PC-3 (cell line): ENCODE measurements around the gene UBQLN1. TPM values are rescaled to one million over a fixed set of nuclear protein-coding genes. Genes with fewer than 3 reads are reported as not detected.

ENCODE experiments used
- ATAC-seq: fragments of 200-7000 bp; cut with Tn5 transposase; 2 replicates; pipeline ENCODE4 v1.9.1; 2020; ENCODE audit warnings: mild to moderate bottlenecking, moderate library complexity
- BruUV-seq: library from RNA; stranded (reverse); fragments of 400-500 nt; replicated peaks from 2 replicates; lab custom pipeline; 2021; lab: Mats Ljungman, UMichigan
- CTCF ChIA-PET: fragments of 300-600 bp; sonication (Branson Sonifier 250); formaldehyde crosslinking; loops from one replicate; lab custom pipeline; 2022; ENCODE audit warnings: antibody characterized with exemption; lab: Charles Lee
- POLR2A ChIA-PET: fragments of 300-600 bp; sonication (Branson Sonifier 250); formaldehyde crosslinking; loops from one replicate; lab custom pipeline; 2022; ENCODE audit warnings: antibody characterized with exemption; ENCODE audit not compliant: unreplicated experiment; lab: Charles Lee
- DNase-seq: peaks from one replicate; pipeline ENCODE4 v3.0.0-alpha.2; 2015
- H2AFZ ChIP-seq: fragments of 300-600 bp; sonication (generic); 2 replicates; pipeline ENCODE4 v1.6.0; 2016; ENCODE audit warnings: antibody characterized with exemption, low read length
- H3F3A ChIP-seq: fragments of 300-600 bp; sonication (generic); one replicate; pipeline ENCODE4 v1.6.0; 2017; ENCODE audit warnings: antibody characterized with exemption, low read length, control low read depth, mild to moderate bottlenecking; ENCODE audit not compliant: unreplicated experiment
- H3K27ac ChIP-seq: fragments of 300-600 bp; sonication (generic); 2 replicates; pipeline ENCODE4 v1.5.1; 2016; ENCODE audit warnings: mild to moderate bottlenecking, low read length
- H3K27me3 ChIP-seq: fragments of 300-600 bp; sonication (generic); 2 replicates; pipeline ENCODE4 v1.6.1; 2016; ENCODE audit warnings: low read length, mixed read lengths
- H3K36me3 ChIP-seq: fragments of 300-600 bp; sonication (generic); 2 replicates; pipeline ENCODE4 v1.6.1; 2016; ENCODE audit warnings: low read depth, mixed run types, low read length, mixed read lengths
- H3K4me1 ChIP-seq: fragments of 300-600 bp; sonication (generic); 2 replicates; pipeline ENCODE4 v1.5.1; 2016; ENCODE audit warnings: low read length; ENCODE audit not compliant: insufficient read depth
- H3K4me2 ChIP-seq: fragments of 300-600 bp; sonication (generic); 2 replicates; pipeline ENCODE4 v1.6.0; 2016; ENCODE audit warnings: low read length
- H3K4me3 ChIP-seq: fragments of 300-600 bp; sonication (generic); 2 replicates; pipeline ENCODE4 v1.5.1; 2016; ENCODE audit warnings: mild to moderate bottlenecking, low read length, mixed read lengths
- H3K79me2 ChIP-seq: fragments of 300-600 bp; sonication (generic); 2 replicates; pipeline ENCODE4 v1.6.1; 2017; ENCODE audit warnings: low read length, mixed read lengths
- H3K9ac ChIP-seq: fragments of 300-600 bp; sonication (generic); 2 replicates; pipeline ENCODE4 v1.6.0; 2016; ENCODE audit warnings: mild to moderate bottlenecking, low read length
- H3K9me2 ChIP-seq: fragments of 300-600 bp; sonication (generic); replicated peaks from 2 replicates; pipeline ENCODE4 v1.6.1; 2016; ENCODE audit warnings: mixed run types, low read length, mixed read lengths
- H3K9me3 ChIP-seq: fragments of 300-600 bp; sonication (generic); 2 replicates; pipeline ENCODE4 v1.6.1; 2016; ENCODE audit warnings: low read length, mixed read lengths
- H4K20me1 ChIP-seq: fragments of 300-600 bp; sonication (generic); 2 replicates; pipeline ENCODE4 v1.6.1; 2016; ENCODE audit warnings: low read length, mixed read lengths
- EZH2 ChIP-seq: fragments of 300-600 bp; sonication (generic); IDR thresholded peaks from one replicate; pipeline ENCODE4 v1.6.1; 2017; ENCODE audit warnings: antibody characterized with exemption, mild to moderate bottlenecking, low read length; ENCODE audit not compliant: unreplicated experiment
- EZH2phosphoT487 ChIP-seq: fragments of 300-600 bp; sonication (generic); IDR thresholded peaks from 2 replicates; pipeline ENCODE4 v1.6.1; 2018; ENCODE audit warnings: mild to moderate bottlenecking, antibody characterized with exemption, low read length, borderline replicate concordance
- intact Hi-C: fragments of 100-400 bp; cut with micrococcal nuclease; formaldehyde crosslinking; loops from 2 replicates; pipeline ENCODE4 v1.9.0; 2023
- total RNA-seq: library from RNA; depleted of rRNA; stranded (reverse); fragments of >200 nt; gene quantifications from 2 replicates; pipeline ENCODE4 v1.2.3, GENCODE V29; 2014
- TF ChIP-seq, protein P1 (sequence below): fragments of 300-600 bp; sonication (generic); conservative IDR thresholded peaks from 2 replicates; pipeline ENCODE4 v1.5.1; 2017; ENCODE audit warnings: antibody characterized with exemption, low read depth, mild to moderate bottlenecking, low read length

UBQLN1 gene
- total RNA-seq, 1 experiment from 2014 or later: 105 TPM

DNA sequence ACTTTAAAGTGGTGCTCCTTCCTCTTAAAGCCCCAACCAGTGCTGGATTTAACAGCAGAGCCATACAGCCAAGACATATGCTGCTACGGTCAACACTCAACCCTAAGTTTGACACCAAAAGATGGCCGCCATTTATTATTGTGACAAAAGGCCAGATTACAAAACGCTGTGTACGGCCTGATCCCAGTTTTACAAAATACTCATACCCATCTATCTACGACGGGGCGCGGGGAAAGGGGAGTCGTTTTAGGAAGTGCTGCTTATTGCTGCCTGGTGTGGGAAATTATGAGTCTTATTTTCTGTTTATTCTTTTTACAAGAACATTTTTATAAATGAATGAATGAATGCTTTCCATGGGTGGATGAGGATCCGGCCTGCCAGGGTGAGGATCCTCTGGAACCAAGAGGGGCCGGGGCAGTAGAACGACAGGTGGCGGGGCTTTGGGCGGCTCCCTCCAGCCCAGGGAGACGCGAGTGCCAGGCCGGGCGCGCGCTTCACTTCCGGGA, 85.3 kb downstream of the UBQLN1 start:
- peak overlapping the region; percentile 90 for H2AFZ ChIP-seq
- TSS peak; percentile 42 for BruUV-seq
- no peaks in the 10 kb centered on the region for H4K20me1 ChIP-seq
- ChIA-PET POLR2A (no interaction called here), CTCF (interaction anchor here (0.6 kb wide), 1 partner anchor 693 kb away, joined by 6 read pairs; no protein-coding TSS in a partner anchor)
- DNase-seq: no peak
- H3K9me2 ChIP-seq: no peaks in the 10 kb centered on the region
- H3K9me3 ChIP-seq: no peaks in the 10 kb centered on the region
- peak overlapping the region; percentile 85 for H3K9ac ChIP-seq
- H3K79me2 ChIP-seq: no peaks in the 10 kb centered on the region
- no peaks in the 10 kb centered on the region for H3F3A ChIP-seq
- TF ChIP-seq EZH2: no peak
- TF ChIP-seq, protein P1, sequence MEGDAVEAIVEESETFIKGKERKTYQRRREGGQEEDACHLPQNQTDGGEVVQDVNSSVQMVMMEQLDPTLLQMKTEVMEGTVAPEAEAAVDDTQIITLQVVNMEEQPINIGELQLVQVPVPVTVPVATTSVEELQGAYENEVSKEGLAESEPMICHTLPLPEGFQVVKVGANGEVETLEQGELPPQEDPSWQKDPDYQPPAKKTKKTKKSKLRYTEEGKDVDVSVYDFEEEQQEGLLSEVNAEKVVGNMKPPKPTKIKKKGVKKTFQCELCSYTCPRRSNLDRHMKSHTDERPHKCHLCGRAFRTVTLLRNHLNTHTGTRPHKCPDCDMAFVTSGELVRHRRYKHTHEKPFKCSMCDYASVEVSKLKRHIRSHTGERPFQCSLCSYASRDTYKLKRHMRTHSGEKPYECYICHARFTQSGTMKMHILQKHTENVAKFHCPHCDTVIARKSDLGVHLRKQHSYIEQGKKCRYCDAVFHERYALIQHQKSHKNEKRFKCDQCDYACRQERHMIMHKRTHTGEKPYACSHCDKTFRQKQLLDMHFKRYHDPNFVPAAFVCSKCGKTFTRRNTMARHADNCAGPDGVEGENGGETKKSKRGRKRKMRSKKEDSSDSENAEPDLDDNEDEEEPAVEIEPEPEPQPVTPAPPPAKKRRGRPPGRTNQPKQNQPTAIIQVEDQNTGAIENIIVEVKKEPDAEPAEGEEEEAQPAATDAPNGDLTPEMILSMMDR: no peak
- no peak for TF ChIP-seq EZH2phosphoT487
- no peaks in the 10 kb centered on the region for H3K27me3 ChIP-seq
- H3K36me3 ChIP-seq: no peaks in the 10 kb centered on the region
- H3K4me2 ChIP-seq: peak overlapping the region; percentile 96
- intact Hi-C loops: loop anchor here (5.0 kb wide), 1 partner anchor 85 kb away; the partner anchor contains the start of gene UBQLN1
- peaks cover 9% of the 10 kb centered on the region; the same call in 1 of the 2 replicates for H3K4me1 ChIP-seq
- H3K4me3 ChIP-seq: peak overlapping the region; percentile 85
- H3K27ac ChIP-seq: peak overlapping the region; percentile 34
- no peak; the same call in 1 of the 2 replicates for ATAC-seq

DNA sequence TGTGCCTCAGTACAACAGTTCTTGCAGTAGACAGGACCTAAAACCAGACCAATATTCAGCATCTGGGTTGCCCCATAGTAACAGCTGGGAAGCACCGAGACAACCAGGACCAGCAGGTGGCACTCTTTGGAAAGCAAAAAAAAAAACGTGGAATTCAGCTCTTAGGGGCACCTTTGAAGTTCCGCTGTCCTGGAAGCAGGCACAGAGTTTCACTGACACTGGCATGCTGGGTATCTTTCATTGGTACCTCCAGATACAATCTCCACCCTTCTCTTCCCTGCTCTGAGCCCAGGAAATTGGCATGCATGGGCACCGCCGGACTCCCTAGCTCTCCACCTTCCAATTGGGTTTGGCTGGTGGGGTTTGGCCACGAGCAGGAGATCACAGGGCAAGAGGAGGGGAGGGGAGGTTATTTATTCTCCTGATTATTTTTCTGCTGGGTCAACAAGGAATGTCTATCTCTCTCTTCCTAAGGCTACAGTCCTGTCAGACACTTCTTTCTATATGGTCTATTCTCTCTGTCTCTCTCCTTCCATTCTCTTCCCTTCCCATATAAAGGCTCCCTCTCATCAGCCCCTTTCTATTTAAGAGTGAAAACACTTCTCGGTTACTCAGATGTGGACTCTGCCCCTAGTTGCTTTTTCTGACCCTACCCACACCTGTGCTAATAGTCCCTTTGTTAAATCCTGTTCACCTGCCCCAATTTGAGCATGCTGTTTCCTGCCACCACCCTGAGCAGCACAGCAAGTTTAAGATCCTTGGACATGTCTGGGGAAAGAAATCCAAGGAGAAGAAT, 86.7 kb downstream of the UBQLN1 start:
- CTCF ChIA-PET: interaction anchor here (0.6 kb wide), 1 partner anchor 25 kb away, joined by 3 read pairs; no protein-coding TSS in a partner anchor

More for the DNA sequence above, 86.7 kb downstream of the UBQLN1 start:
- peaks cover 9% of the 10 kb centered on the region; the same call in 1 of the 2 replicates for H3K4me1 ChIP-seq
- no peaks in the 10 kb centered on the region for H3K9me3 ChIP-seq
- intact Hi-C loops: loop anchor here (2.0 to 5.0 kb wide), 2 partner anchors 28 to 86 kb away; partner anchors contain the start of gene UBQLN1
- no peak overlapping the region for H3K27ac ChIP-seq
- H3K36me3 ChIP-seq: no peaks in the 10 kb centered on the region
- POLR2A ChIA-PET: no interaction called here
- H3K9me2 ChIP-seq: no peaks in the 10 kb centered on the region
- H2AFZ ChIP-seq: peak overlapping the region; percentile 70; the same call in 1 of the 2 replicates
- ATAC-seq (peak; percentile 23), DNase-seq (peak; percentile 64)
- peak overlapping the region; percentile 81 for H3K4me2 ChIP-seq
- H3K4me3 ChIP-seq: peak overlapping the region; percentile 56; the same call in 1 of the 2 replicates
- H3K27me3 ChIP-seq: no peaks in the 10 kb centered on the region
- H3K79me2 ChIP-seq: no peaks in the 10 kb centered on the region
- H4K20me1 ChIP-seq: no peaks in the 10 kb centered on the region
- BruUV-seq: no TSS peak
- no peak overlapping the region for H3K9ac ChIP-seq
- TF ChIP-seq EZH2 (no peak), EZH2phosphoT487 (no peak)
- TF ChIP-seq, protein P1: peak; percentile 79
- no peaks in the 10 kb centered on the region for H3F3A ChIP-seq
